MM.1S (cell line): ENCODE measurements around the gene HOXC6.

Source experiments
- DNase-seq: peaks from one replicate; pipeline ENCODE4 v3.0.0-alpha.2; 2015
- H2AFZ ChIP-seq: fragments of 300-600 bp; sonication (generic); 2 replicates; pipeline ENCODE4 v1.6.0; 2016; ENCODE audit warnings: antibody characterized with exemption, low read length
- H3F3A ChIP-seq: fragments of 300-600 bp; sonication (generic); 2 replicates; pipeline ENCODE4 v1.6.1; 2016; ENCODE audit warnings: mild to moderate bottlenecking, antibody characterized with exemption, low read length, moderate library complexity, mixed read lengths; ENCODE audit not compliant: insufficient read depth
- H3K27ac ChIP-seq: fragments of 300-600 bp; sonication (generic); 2 replicates; pipeline ENCODE4 v1.5.1; 2016; ENCODE audit warnings: mild to moderate bottlenecking, low read length
- H3K27me3 ChIP-seq: fragments of 300-600 bp; sonication (generic); replicated peaks from 2 replicates; pipeline ENCODE4 v1.6.0; 2016; ENCODE audit warnings: low read length; ENCODE audit not compliant: insufficient read depth
- H3K36me3 ChIP-seq: fragments of 300-600 bp; sonication (generic); replicated peaks from 2 replicates; pipeline ENCODE4 v1.6.1; 2016; ENCODE audit warnings: mild to moderate bottlenecking, low read length, mixed read lengths; ENCODE audit not compliant: insufficient read depth
- H3K4me1 ChIP-seq: fragments of 300-600 bp; sonication (generic); 2 replicates; pipeline ENCODE4 v1.6.1; 2016; ENCODE audit warnings: low read length, mixed read lengths
- H3K4me2 ChIP-seq: fragments of 300-600 bp; sonication (generic); 2 replicates; pipeline ENCODE4 v1.6.0; 2016; ENCODE audit warnings: low read depth, low read length
- H3K4me3 ChIP-seq: fragments of 300-600 bp; sonication (generic); 2 replicates; pipeline ENCODE4 v1.5.1; 2016; ENCODE audit warnings: low read length, mixed read lengths
- H3K79me2 ChIP-seq: fragments of 300-600 bp; sonication (generic); 2 replicates; pipeline ENCODE4 v1.6.1; 2016; ENCODE audit warnings: mixed run types, low read length, mixed read lengths
- H3K9ac ChIP-seq: fragments of 300-600 bp; sonication (generic); 2 replicates; pipeline ENCODE4 v1.6.1; 2016; ENCODE audit warnings: low read length, mixed read lengths
- H3K9me2 ChIP-seq: fragments of 300-600 bp; sonication (generic); replicated peaks from 2 replicates; pipeline ENCODE4 v1.6.1; 2016; ENCODE audit warnings: mild to moderate bottlenecking, low read length, mixed read lengths; ENCODE audit not compliant: insufficient read depth
- H3K9me3 ChIP-seq: fragments of 300-600 bp; sonication (generic); replicated peaks from 2 replicates; pipeline ENCODE4 v1.6.1; 2016; ENCODE audit warnings: mild to moderate bottlenecking, low read length, mixed read lengths; ENCODE audit not compliant: insufficient read depth
- H4K20me1 ChIP-seq: fragments of 300-600 bp; sonication (generic); 2 replicates; pipeline ENCODE4 v1.6.1; 2016; ENCODE audit warnings: mild to moderate bottlenecking, low read length, moderate library complexity, mixed read lengths; ENCODE audit not compliant: insufficient read depth
- EZH2 ChIP-seq: fragments of 300-600 bp; sonication (generic); optimal IDR thresholded peaks from 2 replicates; pipeline ENCODE3; 2017; ENCODE audit warnings: low read depth, mild to moderate bottlenecking, antibody characterized with exemption, low read length, mixed read lengths
- EZH2phosphoT487 ChIP-seq: fragments of 300-600 bp; sonication (generic); IDR thresholded peaks from 2 replicates; pipeline ENCODE4 v1.6.1; 2018; ENCODE audit warnings: antibody characterized with exemption, low read length
- TF ChIP-seq, protein P1 (sequence below): fragments of 300-600 bp; sonication (generic); IDR thresholded peaks from 2 replicates; pipeline ENCODE4 v1.5.1; 2016; ENCODE audit warnings: antibody characterized with exemption, low read length, mixed read lengths

Gene HOXC6

DNA sequence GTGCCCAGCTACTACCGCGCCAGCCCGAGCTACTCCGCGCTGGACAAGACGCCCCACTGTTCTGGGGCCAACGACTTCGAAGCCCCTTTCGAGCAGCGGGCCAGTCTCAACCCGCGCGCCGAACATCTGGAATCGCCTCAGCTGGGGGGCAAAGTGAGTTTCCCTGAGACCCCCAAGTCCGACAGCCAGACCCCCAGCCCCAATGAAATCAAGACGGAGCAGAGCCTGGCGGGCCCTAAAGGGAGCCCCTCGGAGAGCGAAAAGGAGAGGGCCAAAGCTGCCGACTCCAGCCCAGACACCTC is 42.6 kb upstream of the HOXC6 start:
- no peak for DNase-seq
- no peak overlapping the region for H3K9ac ChIP-seq
- no peak overlapping the region for H2AFZ ChIP-seq
- peaks cover 96% of the 10 kb centered on the region for H3K27me3 ChIP-seq
- peaks cover 13% of the 10 kb centered on the region; the same call in 1 of the 2 replicates for H3K4me1 ChIP-seq
- no peaks in the 10 kb centered on the region for H3K9me2 ChIP-seq
- 0 out of 2 replicates have a peak, but pooled peaks cover 3% of the 10 kb centered on the region for H3F3A ChIP-seq
- H3K9me3 ChIP-seq = no peaks in the 10 kb centered on the region
- H3K4me3 ChIP-seq = no peak overlapping the region
- H3K4me2 ChIP-seq = peak overlapping the region; percentile 6; the same call in 1 of the 2 replicates
- no peaks in the 10 kb centered on the region for H3K36me3 ChIP-seq
- no peaks in the 10 kb centered on the region; the same call in 1 of the 2 replicates for H4K20me1 ChIP-seq
- no peaks in the 10 kb centered on the region for H3K79me2 ChIP-seq
- TF ChIP-seq, protein P1, sequence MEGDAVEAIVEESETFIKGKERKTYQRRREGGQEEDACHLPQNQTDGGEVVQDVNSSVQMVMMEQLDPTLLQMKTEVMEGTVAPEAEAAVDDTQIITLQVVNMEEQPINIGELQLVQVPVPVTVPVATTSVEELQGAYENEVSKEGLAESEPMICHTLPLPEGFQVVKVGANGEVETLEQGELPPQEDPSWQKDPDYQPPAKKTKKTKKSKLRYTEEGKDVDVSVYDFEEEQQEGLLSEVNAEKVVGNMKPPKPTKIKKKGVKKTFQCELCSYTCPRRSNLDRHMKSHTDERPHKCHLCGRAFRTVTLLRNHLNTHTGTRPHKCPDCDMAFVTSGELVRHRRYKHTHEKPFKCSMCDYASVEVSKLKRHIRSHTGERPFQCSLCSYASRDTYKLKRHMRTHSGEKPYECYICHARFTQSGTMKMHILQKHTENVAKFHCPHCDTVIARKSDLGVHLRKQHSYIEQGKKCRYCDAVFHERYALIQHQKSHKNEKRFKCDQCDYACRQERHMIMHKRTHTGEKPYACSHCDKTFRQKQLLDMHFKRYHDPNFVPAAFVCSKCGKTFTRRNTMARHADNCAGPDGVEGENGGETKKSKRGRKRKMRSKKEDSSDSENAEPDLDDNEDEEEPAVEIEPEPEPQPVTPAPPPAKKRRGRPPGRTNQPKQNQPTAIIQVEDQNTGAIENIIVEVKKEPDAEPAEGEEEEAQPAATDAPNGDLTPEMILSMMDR = no peak
- no peak for TF ChIP-seq EZH2phosphoT487
- TF ChIP-seq EZH2 = no peak
- no peak overlapping the region for H3K27ac ChIP-seq

DNA sequence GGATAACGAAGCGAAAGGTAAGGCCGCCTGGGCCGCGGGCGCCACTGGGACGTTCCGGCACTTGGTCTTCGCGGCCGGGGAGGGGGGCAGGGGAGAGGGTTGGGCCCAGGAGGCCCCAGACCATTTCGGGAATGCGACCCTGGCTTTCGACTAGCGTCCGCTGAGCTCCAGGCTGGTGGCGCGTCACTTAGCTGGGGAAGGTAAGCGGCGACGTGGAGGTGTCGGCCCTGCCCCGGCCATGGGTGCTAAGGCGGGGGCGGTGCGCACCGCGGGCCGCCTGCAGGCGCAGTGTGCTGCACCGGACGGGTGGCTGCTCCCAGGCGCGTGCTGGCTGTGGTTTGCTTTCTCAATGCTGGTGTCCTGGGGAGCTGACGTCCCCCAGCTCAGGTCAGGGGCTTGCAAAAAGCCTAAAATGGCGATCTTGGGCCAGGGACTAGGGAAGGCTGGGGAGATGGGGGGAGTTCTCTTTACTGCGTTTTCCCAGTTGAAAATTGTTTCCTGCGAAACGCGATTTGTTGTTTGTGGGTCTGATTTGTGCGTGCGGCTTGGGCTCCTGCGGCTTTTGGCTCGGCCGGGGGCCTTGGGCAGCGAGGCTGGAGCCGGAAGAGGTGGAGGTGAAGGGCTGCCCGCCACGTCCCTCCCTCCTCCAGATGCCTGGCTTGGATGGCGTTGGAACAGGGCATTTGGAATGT is 42.1 kb upstream of the HOXC6 start:
- TF ChIP-seq EZH2phosphoT487 (no peak), EZH2 (no peak)
- TF ChIP-seq, protein P1 = no peak
- Histone ChIP-seq H2AFZ (no peak overlapping the region), H4K20me1 (no peaks in the 10 kb centered on the region; the same call in 1 of the 2 replicates), H3K27me3 (peaks cover 96% of the 10 kb centered on the region), H3K4me2 (peak overlapping the region; percentile 6; the same call in 1 of the 2 replicates), H3K27ac (no peak overlapping the region), H3K36me3 (no peaks in the 10 kb centered on the region), H3K9me2 (no peaks in the 10 kb centered on the region), H3K4me3 (no peak overlapping the region), H3F3A (0 out of 2 replicates have a peak, but pooled peaks cover 3% of the 10 kb centered on the region), H3K9ac (no peak overlapping the region), H3K79me2 (no peaks in the 10 kb centered on the region), H3K4me1 (peaks cover 13% of the 10 kb centered on the region; the same call in 1 of the 2 replicates), H3K9me3 (no peaks in the 10 kb centered on the region)
- DNase-seq = no peak

DNA sequence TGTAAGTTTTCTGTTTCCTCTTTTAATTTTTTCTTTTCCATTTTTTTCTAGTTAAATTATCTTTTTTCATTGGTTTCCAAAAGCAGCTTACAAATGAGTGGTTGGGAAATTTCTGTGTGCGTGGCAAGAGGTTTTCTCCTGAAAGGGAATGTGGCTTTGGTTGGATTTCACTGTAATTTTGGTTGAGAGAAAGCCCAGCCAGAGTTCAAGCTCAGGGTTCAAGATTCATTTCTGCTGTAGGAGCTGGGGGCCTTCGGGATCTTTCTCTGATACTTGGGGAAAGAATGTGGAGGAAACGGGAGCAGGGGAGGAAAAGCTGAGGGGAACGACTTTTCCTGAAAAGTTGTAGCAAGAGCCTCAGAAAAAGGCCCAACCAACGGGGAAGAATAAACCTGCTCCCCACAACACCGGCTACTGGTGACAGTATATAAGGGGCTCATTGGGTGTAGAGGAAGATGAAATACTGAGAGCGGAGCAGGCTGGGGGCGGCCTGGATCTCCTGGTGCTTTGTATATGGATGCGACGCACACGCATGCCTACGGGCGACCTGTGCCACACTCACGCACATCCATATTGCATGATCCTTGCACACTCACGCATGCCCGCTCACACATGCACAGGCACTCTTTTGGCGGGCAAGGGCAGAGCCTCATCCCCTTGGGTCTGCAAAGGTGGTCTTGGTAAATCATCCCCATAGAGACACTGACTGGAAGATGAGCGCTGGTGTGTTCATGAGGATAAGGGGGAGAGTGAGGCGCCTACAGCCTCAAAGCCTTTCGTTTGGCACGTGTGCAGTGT is 41.4 kb upstream of the HOXC6 start:
- Histone ChIP-seq H3F3A (0 out of 2 replicates have a peak, but pooled peaks cover 3% of the 10 kb centered on the region), H3K9ac (no peak overlapping the region), H3K9me2 (no peaks in the 10 kb centered on the region), H3K4me2 (no peak overlapping the region), H3K4me1 (peaks cover 19% of the 10 kb centered on the region; the same call in 1 of the 2 replicates), H4K20me1 (no peaks in the 10 kb centered on the region; the same call in 1 of the 2 replicates), H3K36me3 (no peaks in the 10 kb centered on the region), H3K27me3 (peaks cover 96% of the 10 kb centered on the region), H3K9me3 (no peaks in the 10 kb centered on the region), H3K4me3 (no peak overlapping the region), H2AFZ (no peak overlapping the region), H3K27ac (no peak overlapping the region), H3K79me2 (no peaks in the 10 kb centered on the region)
- no peak for DNase-seq
- no peak for TF ChIP-seq EZH2
- TF ChIP-seq EZH2phosphoT487 = no peak
- TF ChIP-seq, protein P1 = no peak
